Measurements from ENCODE around the gene PREX1. TPM values are rescaled to one million over a fixed set of nuclear protein-coding genes. Genes with fewer than 3 reads are reported as not detected.

PREX1 gene
- total and polyA plus RNA-seq, 3 donors from 2014 or later, result 18.0 to 36.5 (median 27.1) TPM

- WGBS, 2 donors, result 90 to 94% methylated on average over 12 to 16 of the region's 16 CpGs
Measured at GRCh38 chr20:48742912-48743680, 84.7 kb downstream of the PREX1 start.

GRCh38 chr20:48742233-48742632 lies 85.6 kb downstream of the PREX1 start:
- no peaks in the 10 kb centered on the region for H3K9me3 ChIP-seq
- TF ChIP-seq, protein P1, sequence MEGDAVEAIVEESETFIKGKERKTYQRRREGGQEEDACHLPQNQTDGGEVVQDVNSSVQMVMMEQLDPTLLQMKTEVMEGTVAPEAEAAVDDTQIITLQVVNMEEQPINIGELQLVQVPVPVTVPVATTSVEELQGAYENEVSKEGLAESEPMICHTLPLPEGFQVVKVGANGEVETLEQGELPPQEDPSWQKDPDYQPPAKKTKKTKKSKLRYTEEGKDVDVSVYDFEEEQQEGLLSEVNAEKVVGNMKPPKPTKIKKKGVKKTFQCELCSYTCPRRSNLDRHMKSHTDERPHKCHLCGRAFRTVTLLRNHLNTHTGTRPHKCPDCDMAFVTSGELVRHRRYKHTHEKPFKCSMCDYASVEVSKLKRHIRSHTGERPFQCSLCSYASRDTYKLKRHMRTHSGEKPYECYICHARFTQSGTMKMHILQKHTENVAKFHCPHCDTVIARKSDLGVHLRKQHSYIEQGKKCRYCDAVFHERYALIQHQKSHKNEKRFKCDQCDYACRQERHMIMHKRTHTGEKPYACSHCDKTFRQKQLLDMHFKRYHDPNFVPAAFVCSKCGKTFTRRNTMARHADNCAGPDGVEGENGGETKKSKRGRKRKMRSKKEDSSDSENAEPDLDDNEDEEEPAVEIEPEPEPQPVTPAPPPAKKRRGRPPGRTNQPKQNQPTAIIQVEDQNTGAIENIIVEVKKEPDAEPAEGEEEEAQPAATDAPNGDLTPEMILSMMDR (IDR thresholded peaks at IDR 0.05), result no peak
- TF ChIP-seq POLR2A (IDR thresholded peaks at IDR 0.05), result no peak
- H3K27me3 ChIP-seq, result no peaks in the 10 kb centered on the region
- H3K36me3 ChIP-seq (ENCODE audit: low read depth, missing control alignments), result no peaks in the 10 kb centered on the region
- no peak for DNase-seq
- peaks cover 6% of the 10 kb centered on the region for H3K4me1 ChIP-seq
- H3K27ac ChIP-seq, result no peak overlapping the region
- no peak overlapping the region for H3K4me3 ChIP-seq
- WGBS, 2 donors, result 90 to 94% methylated on average over 4 to 6 of the region's 6 CpGs
- intact Hi-C loops (cut with DNase I; ENCODE audit: low total_unique reads), result no loop called here

More at GRCh38 chr20:48742912-48743680, 84.7 kb downstream of the PREX1 start:
- no peak for DNase-seq
- no peak overlapping the region for H3K27ac ChIP-seq
- no peaks in the 10 kb centered on the region for H3K9me3 ChIP-seq
- intact Hi-C loops (cut with DNase I; ENCODE audit: low total_unique reads), result no loop called here
- no peaks in the 10 kb centered on the region for H3K27me3 ChIP-seq
- TF ChIP-seq, protein P1 (IDR thresholded peaks at IDR 0.05), result no peak
- no peak for TF ChIP-seq POLR2A (IDR thresholded peaks at IDR 0.05)
- no peaks in the 10 kb centered on the region for H3K36me3 ChIP-seq (ENCODE audit: low read depth, missing control alignments)
- H3K4me3 ChIP-seq, result no peak overlapping the region
- H3K4me1 ChIP-seq, result peaks cover 7% of the 10 kb centered on the region

- no peak for DNase-seq
- H3K4me3 ChIP-seq, result no peak overlapping the region
- H3K4me1 ChIP-seq, result peaks cover 3% of the 10 kb centered on the region
- no peak for TF ChIP-seq POLR2A (IDR thresholded peaks at IDR 0.05)
- no peaks in the 10 kb centered on the region for H3K36me3 ChIP-seq (ENCODE audit: low read depth, missing control alignments)
- no peak overlapping the region for H3K27ac ChIP-seq
- WGBS, 2 donors, result 91 to 94% methylated on average over 9 of the region's 9 CpGs
- H3K9me3 ChIP-seq, result no peaks in the 10 kb centered on the region
- intact Hi-C loops (cut with DNase I; ENCODE audit: low total_unique reads), result no loop called here
- H3K27me3 ChIP-seq, result no peaks in the 10 kb centered on the region
Measured at GRCh38 chr20:48741669-48742068, 86.1 kb downstream of the PREX1 start.

DNA sequence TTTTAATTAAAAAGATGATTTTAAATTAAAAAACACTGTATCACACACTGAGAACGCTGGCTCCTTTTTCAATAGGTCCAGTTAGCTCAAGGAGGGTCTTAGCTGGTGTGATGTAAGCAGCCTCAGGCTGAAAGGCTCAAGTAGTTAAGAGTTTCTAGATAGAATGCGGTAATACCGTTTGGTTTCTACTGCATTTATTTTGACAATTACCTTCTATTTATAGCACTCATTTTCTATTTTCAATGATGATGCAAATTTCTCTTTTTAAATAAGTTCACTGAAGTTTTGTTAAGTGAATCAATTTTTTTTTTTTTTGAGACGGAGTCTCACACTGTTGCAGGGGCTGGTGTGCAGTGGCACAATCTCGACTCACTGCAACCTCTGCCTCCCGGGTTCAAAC lies 87.1 kb downstream of the PREX1 start:
- no peak overlapping the region for H3K27ac ChIP-seq
- H3K4me1 ChIP-seq, result peaks cover 3% of the 10 kb centered on the region
- no peak for DNase-seq
- H3K36me3 ChIP-seq (ENCODE audit: low read depth, missing control alignments), result no peaks in the 10 kb centered on the region
- no peaks in the 10 kb centered on the region for H3K27me3 ChIP-seq
- TF ChIP-seq, protein P1 (IDR thresholded peaks at IDR 0.05), result no peak
- 86 to 89% methylated on average over 6 of the region's 6 CpGs for WGBS, 2 donors
- intact Hi-C loops (cut with DNase I; ENCODE audit: low total_unique reads), result no loop called here
- H3K9me3 ChIP-seq, result no peaks in the 10 kb centered on the region
- no peak overlapping the region for H3K4me3 ChIP-seq

- Histone ChIP-seq H3K9me3 (no peaks in the 10 kb centered on the region), H3K27me3 (no peaks in the 10 kb centered on the region), H3K36me3 (ENCODE audit: low read depth, missing control alignments) (no peaks in the 10 kb centered on the region), H3K4me3 (no peak overlapping the region), H3K4me1 (peaks cover 3% of the 10 kb centered on the region), H3K27ac (no peak overlapping the region)
- WGBS, 2 donors, result 100% methylated on average over 2 of the region's 2 CpGs
- intact Hi-C loops (cut with DNase I; ENCODE audit: low total_unique reads), result no loop called here
- TF ChIP-seq, protein P1 (IDR thresholded peaks at IDR 0.05), result no peak
- TF ChIP-seq POLR2A (IDR thresholded peaks at IDR 0.05), result no peak
- no peak for DNase-seq
Measured at GRCh38 chr20:48740292-48740649, 87.5 kb downstream of the PREX1 start.
